Measurements from ENCODE around the gene ZNF446. TPM values are rescaled to one million over a fixed set of nuclear protein-coding genes. Genes with fewer than 3 reads are reported as not detected.
"Not testable (repeated sequence)": the region's sequence is repeated elsewhere in the genome, so short reads cannot be mapped to it uniquely, and the experiment has no call there.

ZNF446 gene
- total RNA-seq, 6 experiments from 2014 or later: 1.4 to 5.4 (median 4.1) TPM

- 83% methylated on average over 6 of the region's 8 CpGs for WGBS (ENCODE audit: insufficient coverage, low coverage, low lambda C conversion rate, missing lambda C conversion rate)
- DNase-seq: no peak
- intact Hi-C loops (cut with DNase I): no loop called here
- H3K36me3 ChIP-seq: peaks cover 0 to 10% (median 0%) of the 10 kb centered on the region in 4 donors
- H3K27ac ChIP-seq: no peak overlapping the region
- H3K4me3 ChIP-seq: no peak overlapping the region
- H3K9me3 ChIP-seq: no peaks in the 10 kb centered on the region
- no peak for ATAC-seq
- no peaks in the 10 kb centered on the region for H3K27me3 ChIP-seq
- peaks cover 0 to 31% (median 5%) of the 10 kb centered on the region in 4 donors for H3K4me1 ChIP-seq
- TF ChIP-seq POLR2A (IDR thresholded peaks at IDR 0.05): no peak
- TF ChIP-seq CTCF (IDR thresholded peaks at IDR 0.05): no peak
Measured at GRCh38 chr19:58497634-58498170, 21.6 kb downstream of the ZNF446 start.

GRCh38 chr19:58498316-58499020 is 22.3 kb downstream of the ZNF446 start:
- peak in 3 of 4 donors; percentile 1 to 14 (median 2) for ATAC-seq
- intact Hi-C loops (cut with DNase I): no loop called here
- 57% methylated on average over 11 of the region's 22 CpGs for WGBS (ENCODE audit: insufficient coverage, low coverage, low lambda C conversion rate, missing lambda C conversion rate)
- peaks cover 0 to 35% (median 5%) of the 10 kb centered on the region in 4 donors for H3K4me1 ChIP-seq
- peak overlapping the region; percentile 21 to 32 (median 21) for H3K4me3 ChIP-seq
- no peak overlapping the region for H3K27ac ChIP-seq
- H3K36me3 ChIP-seq: peaks cover 0 to 15% (median 0%) of the 10 kb centered on the region in 4 donors
- no peaks in the 10 kb centered on the region for H3K9me3 ChIP-seq
- TF ChIP-seq CTCF (IDR thresholded peaks at IDR 0.05) (no peak), POLR2A (IDR thresholded peaks at IDR 0.05) (no peak)
- H3K27me3 ChIP-seq: no peaks in the 10 kb centered on the region
- peak in 2 of 3 donors; percentile 67 to 73 for DNase-seq

GRCh38 chr19:58499021-58499927 is 23.1 kb downstream of the ZNF446 start:
- intact Hi-C loops (cut with DNase I): no loop called here
- Histone ChIP-seq H3K27ac (peak overlapping the region; percentile 67 to 75 (median 69)), H3K27me3 (no peaks in the 10 kb centered on the region), H3K9me3 (no peaks in the 10 kb centered on the region), H3K4me1 (peaks cover 0 to 43% (median 5%) of the 10 kb centered on the region in 4 donors), H3K36me3 (peaks cover 0 to 16% (median 0%) of the 10 kb centered on the region in 4 donors), H3K4me3 (peak overlapping the region; percentile 44 to 58 (median 45))
- TF ChIP-seq CTCF (IDR thresholded peaks at IDR 0.05) (peak in 3 of 4 donors; percentile 11 to 27 (median 18)), POLR2A (IDR thresholded peaks at IDR 0.05) (no peak)
- WGBS (ENCODE audit: insufficient coverage, low coverage, low lambda C conversion rate, missing lambda C conversion rate): 5% methylated on average over 21 of the region's 60 CpGs
- DNase-seq (peak; percentile 100), ATAC-seq (peak; percentile 89 to 96 (median 93))

GRCh38 chr19:58500242-58500641 is 24.1 kb downstream of the ZNF446 start:
- no peak for DNase-seq
- H3K4me1 ChIP-seq: peaks cover 0 to 52% (median 5%) of the 10 kb centered on the region in 4 donors
- no peaks in the 10 kb centered on the region for H3K27me3 ChIP-seq
- H3K27ac ChIP-seq: no peak overlapping the region
- intact Hi-C loops (cut with DNase I): no loop called here
- H3K9me3 ChIP-seq: no peaks in the 10 kb centered on the region
- 0% methylated on average over 1 of the region's 14 CpGs for WGBS (ENCODE audit: insufficient coverage, low coverage, low lambda C conversion rate, missing lambda C conversion rate)
- no peak for TF ChIP-seq POLR2A (IDR thresholded peaks at IDR 0.05)
- TF ChIP-seq CTCF (IDR thresholded peaks at IDR 0.05): no peak
- H3K4me3 ChIP-seq: peak overlapping the region in 1 of 3 donors; percentile 58
- no peak for ATAC-seq
- H3K36me3 ChIP-seq: peaks cover 0 to 16% (median 0%) of the 10 kb centered on the region in 4 donors

- intact Hi-C loops (cut with DNase I); H3K27me3 ChIP-seq; ATAC-seq; DNase-seq; H3K36me3 ChIP-seq; H3K9me3 ChIP-seq: not testable (repeated sequence)
- H3K4me3 ChIP-seq: peak overlapping the region in 2 of 3 donors; percentile 78 to 84
- H3K4me1 ChIP-seq: peaks cover 0 to 69% (median 11%) of the 10 kb centered on the region in 4 donors
- peak overlapping the region in 2 of 3 donors; percentile 18 to 40 for H3K27ac ChIP-seq
- WGBS (ENCODE audit: insufficient coverage, low coverage, low lambda C conversion rate, missing lambda C conversion rate): 63% methylated on average over 6 of the region's 8 CpGs
Measured at GRCh38 chr19:58507602-58508223, 31.6 kb downstream of the ZNF446 start.

Data from right lobe of liver (tissue), 6 donors.